LNCaP clone FGC (cell line): ENCODE measurements around the gene DGKA.
A peak's percentile ranks its signal among the peaks of the same experiment; 100 is the strongest.
"Not testable (repeated sequence)": the region's sequence is repeated elsewhere in the genome, so short reads cannot be mapped to it uniquely, and the experiment has no call there.

ENCODE experiments used
- DNase-seq: peaks from one replicate; pipeline ENCODE4 v3.0.0-alpha.2; 2011; ENCODE audit warnings: low read depth
- H3K4me3 ChIP-seq: 2 replicates; pipeline ENCODE4 v1.5.1; 2011; ENCODE audit warnings: mild to moderate bottlenecking, low read depth, low read length, control low read depth
- CTCF ChIP-seq: IDR thresholded peaks from 2 replicates; pipeline ENCODE4 v1.5.1; 2012; ENCODE audit warnings: mild to moderate bottlenecking; ENCODE audit not compliant: control insufficient read depth, insufficient read depth; ENCODE audit errors: extremely low read depth

The DGKA gene

GRCh38 chr12:55996715-55997534, 66.0 kb downstream of the DGKA start, which contains the start of gene SUOX:
Gene SUOX (plus strand): TSS chr12:55997276. CDS start chr12:56002222, 4,946 bp downstream.
- no peak for TF ChIP-seq CTCF
- H3K4me3 ChIP-seq: peak within 1 kb of the TSS; percentile 76
- DNase-seq: peak; percentile 95

DNA sequence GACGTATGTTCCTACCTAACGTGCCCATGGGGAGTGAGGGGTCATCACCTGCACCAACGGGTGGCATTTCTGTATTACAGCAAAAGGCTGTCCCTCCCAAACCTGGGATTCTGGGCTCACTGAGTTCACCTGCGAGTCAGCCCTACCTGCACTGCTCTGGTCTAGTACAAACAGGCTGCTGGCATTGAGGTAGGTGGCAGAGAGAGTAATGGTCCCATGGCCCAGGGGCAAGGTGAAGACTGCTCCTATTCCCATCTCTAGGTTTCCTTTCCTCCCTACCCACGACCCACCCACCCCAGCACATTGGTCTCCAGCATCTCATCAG, 66.5 kb downstream of the DGKA start:
- H3K4me3 ChIP-seq: peak overlapping the region; percentile 76
- no peak for TF ChIP-seq CTCF
- no peak for DNase-seq

- not testable (repeated sequence) for H3K4me3 ChIP-seq, DNase-seq
Observed at GRCh38 chr12:55999522-55999921, 68.6 kb downstream of the DGKA start.

- not testable (repeated sequence) for DNase-seq
Observed at GRCh38 chr12:55999999-56000540, 69.1 kb downstream of the DGKA start.

DNA sequence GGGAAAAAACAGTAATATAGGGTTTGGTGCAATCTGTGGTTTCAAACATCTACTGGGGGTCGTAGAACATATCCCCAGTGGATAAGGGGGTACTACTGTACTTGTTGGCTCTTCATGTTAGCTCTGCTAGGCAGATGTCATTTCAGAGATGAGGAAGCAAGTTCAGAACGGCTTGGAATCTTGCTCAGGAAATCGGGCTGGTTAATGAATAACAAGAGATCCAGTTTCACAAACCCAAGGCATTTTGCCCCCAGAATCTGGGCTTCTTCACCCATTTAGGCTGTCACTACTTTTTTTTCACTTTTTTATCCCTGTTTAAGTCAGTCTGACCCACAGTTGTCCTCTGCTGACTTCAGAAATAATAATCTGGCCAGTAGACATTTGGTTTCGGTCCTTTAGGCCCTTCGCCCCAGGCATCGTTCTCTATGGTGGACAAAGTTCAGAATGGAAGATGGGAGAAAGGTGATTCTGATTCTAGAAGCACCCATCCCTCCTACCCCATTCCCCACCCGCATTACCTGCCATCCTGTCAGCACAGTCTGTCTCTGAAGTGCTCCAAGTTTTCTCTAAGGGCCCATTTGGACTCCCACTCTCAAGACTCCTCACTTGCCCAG, 70.6 kb downstream of the DGKA start:
- no peak for TF ChIP-seq CTCF
- no peak for DNase-seq
- no peak overlapping the region for H3K4me3 ChIP-seq

More at GRCh38 chr12:55999999-56000540, 69.1 kb downstream of the DGKA start:
- H3K4me3 ChIP-seq: not testable (repeated sequence)

- not testable (repeated sequence) for H3K4me3 ChIP-seq, DNase-seq
Observed at GRCh38 chr12:56003376-56003775, 72.4 kb downstream of the DGKA start.
